ENCODE data around the gene C2CD4C. TPM values are rescaled to one million over a fixed set of nuclear protein-coding genes. Genes with fewer than 3 reads are reported as not detected.

C2CD4C gene
- total and polyA plus RNA-seq, 2 experiments from 2014 or later: 2.1 to 12.5 TPM

GRCh38 chr19:375395-376110 is 33.4 kb downstream of the C2CD4C start:
- Histone ChIP-seq H3K9me2 (ENCODE audit: insufficient read depth) (no peaks in the 10 kb centered on the region), H3K27me3 (ENCODE audit: insufficient read depth) (no peaks in the 10 kb centered on the region), H3K4me1 (ENCODE audit: insufficient read depth) (no peaks in the 10 kb centered on the region), H3K4me2 (no peak overlapping the region), H3K79me2 (replicated peaks; ENCODE audit: insufficient read depth) (no peaks in the 10 kb centered on the region), H2AFZ (peak overlapping the region; percentile 83), H3K4me3 (no peak overlapping the region), H3K27ac (ENCODE audit: low read depth) (no peak overlapping the region), H3K36me3 (ENCODE audit: insufficient read depth) (no peaks in the 10 kb centered on the region), H3F3A (replicated peaks; ENCODE audit: low read depth) (no peaks in the 10 kb centered on the region), H4K20me1 (replicated peaks; ENCODE audit: insufficient read depth) (no peaks in the 10 kb centered on the region)
- Mint-ChIP-seq H3K27ac (no peak overlapping the region), H3K4me1 (no peaks in the 10 kb centered on the region), H3K27me3 (ENCODE audit: insufficient read depth, low read depth, poor library complexity) (peaks cover 15% of the 10 kb centered on the region), H3K4me3 (no peak overlapping the region), H3K36me3 (ENCODE audit: low read depth) (peaks cover 2% of the 10 kb centered on the region; the same call in 1 of the 3 replicates), H3K9me3 (peaks cover 12% of the 10 kb centered on the region)
- DNase-seq (ENCODE audit: low spot score) (no peak), ATAC-seq (peak; percentile 40)
- no peak for TF ChIP-seq CTCF (conservative IDR thresholded peaks at IDR 0.05; ENCODE audit: low read depth in 2 of 2)
- no peak for TF ChIP-seq EZH2phosphoT487 (IDR thresholded peaks at IDR 0.05; ENCODE audit: unreplicated experiment)

GRCh38 chr19:374886-375235 is 34.1 kb downstream of the C2CD4C start:
- H3K4me1 Mint-ChIP-seq: no peaks in the 10 kb centered on the region
- Histone ChIP-seq H3K4me2 (no peak overlapping the region), H3K4me1 (ENCODE audit: insufficient read depth) (no peaks in the 10 kb centered on the region), H3K27ac (ENCODE audit: low read depth) (no peak overlapping the region), H3F3A (replicated peaks; ENCODE audit: low read depth) (no peaks in the 10 kb centered on the region), H3K79me2 (replicated peaks; ENCODE audit: insufficient read depth) (no peaks in the 10 kb centered on the region), H3K27me3 (ENCODE audit: insufficient read depth) (no peaks in the 10 kb centered on the region), H3K9me2 (ENCODE audit: insufficient read depth) (no peaks in the 10 kb centered on the region), H4K20me1 (replicated peaks; ENCODE audit: insufficient read depth) (no peaks in the 10 kb centered on the region), H3K4me3 (no peak overlapping the region), H3K36me3 (ENCODE audit: insufficient read depth) (no peaks in the 10 kb centered on the region), H2AFZ (peak overlapping the region; percentile 83)
- H3K9me3 Mint-ChIP-seq: peaks cover 6% of the 10 kb centered on the region
- no peak overlapping the region for H3K27ac Mint-ChIP-seq
- H3K36me3 Mint-ChIP-seq (ENCODE audit: low read depth): peaks cover 3% of the 10 kb centered on the region; the same call in 1 of the 3 replicates
- no peak overlapping the region for H3K4me3 Mint-ChIP-seq
- peaks cover 12% of the 10 kb centered on the region for H3K27me3 Mint-ChIP-seq (ENCODE audit: insufficient read depth, low read depth, poor library complexity)
- peak; percentile 23 for ATAC-seq
- TF ChIP-seq POLR2AphosphoS5 (IDR thresholded peaks at IDR 0.05; ENCODE audit: low read depth): no peak
- peak; percentile 32 for DNase-seq (ENCODE audit: low spot score)

- H3K36me3 ChIP-seq (ENCODE audit: insufficient read depth): no peaks in the 10 kb centered on the region
- no peaks in the 10 kb centered on the region for H3K9me2 ChIP-seq (ENCODE audit: insufficient read depth)
- H2AFZ ChIP-seq: no peak overlapping the region
Observed at GRCh38 chr19:374183-374885, 34.6 kb downstream of the C2CD4C start.

More at GRCh38 chr19:374183-374885, 34.6 kb downstream of the C2CD4C start:
- peaks cover 10% of the 10 kb centered on the region for H3K9me3 Mint-ChIP-seq
- H3K27me3 Mint-ChIP-seq (ENCODE audit: insufficient read depth, low read depth, poor library complexity): peaks cover 11% of the 10 kb centered on the region
- no peak overlapping the region for H3K27ac Mint-ChIP-seq
- H4K20me1 ChIP-seq (replicated peaks; ENCODE audit: insufficient read depth): no peaks in the 10 kb centered on the region
- H3K27ac ChIP-seq (ENCODE audit: low read depth): no peak overlapping the region
- no peak overlapping the region for H3K4me3 Mint-ChIP-seq
- no peak overlapping the region for H3K4me2 ChIP-seq
- no peak for DNase-seq (ENCODE audit: low spot score)
- TF ChIP-seq EZH2phosphoT487 (IDR thresholded peaks at IDR 0.05; ENCODE audit: unreplicated experiment) (no peak), STAT1 (IDR thresholded peaks at IDR 0.05; ENCODE audit: unreplicated experiment) (no peak), POLR2AphosphoS5 (IDR thresholded peaks at IDR 0.05; ENCODE audit: low read depth) (no peak), CREB1 (CRISPR knock-in tag; IDR thresholded peaks at IDR 0.05; ENCODE audit: low read depth) (no peak), CTCF (conservative IDR thresholded peaks at IDR 0.05; ENCODE audit: low read depth in 2 of 2) (no peak), REST (IDR thresholded peaks at IDR 0.05; ENCODE audit: unreplicated experiment) (no peak), ETS1 (IDR thresholded peaks at IDR 0.05) (no peak)
- no peak overlapping the region for H3K4me3 ChIP-seq
- no peaks in the 10 kb centered on the region for H3K27me3 ChIP-seq (ENCODE audit: insufficient read depth)
- no peaks in the 10 kb centered on the region for H3F3A ChIP-seq (replicated peaks; ENCODE audit: low read depth)
- H3K4me1 Mint-ChIP-seq: no peaks in the 10 kb centered on the region
- no peak for ATAC-seq
- H3K79me2 ChIP-seq (replicated peaks; ENCODE audit: insufficient read depth): no peaks in the 10 kb centered on the region
- H3K4me1 ChIP-seq (ENCODE audit: insufficient read depth): no peaks in the 10 kb centered on the region
- peaks cover 3% of the 10 kb centered on the region; the same call in 1 of the 3 replicates for H3K36me3 Mint-ChIP-seq (ENCODE audit: low read depth)
